ENCODE data around the gene IGF2BP3.

Gene IGF2BP3

GRCh38 chr7:23294549-23295400 lies 175.5 kb downstream of the IGF2BP3 start:
- no peaks in the 10 kb centered on the region for H3K27me3 ChIP-seq (ENCODE audit: insufficient read depth, low read depth)
- no peak overlapping the region for H3K9ac ChIP-seq
- no peaks in the 10 kb centered on the region for H3K36me3 ChIP-seq (ENCODE audit: insufficient read depth)
- no peak for TF ChIP-seq CTCF (conservative IDR thresholded peaks at IDR 0.05; ENCODE audit: low read depth, low read length)
- no peaks in the 10 kb centered on the region for H4K20me1 ChIP-seq (ENCODE audit: insufficient read depth)
- peaks cover 7% of the 10 kb centered on the region for H3K79me2 ChIP-seq (ENCODE audit: insufficient read depth, low read depth)
- H3K4me3 ChIP-seq (IDR thresholded peaks at IDR 0.05; ENCODE audit: insufficient read depth, low read depth, low read length): no peak overlapping the region
- peaks cover 4% of the 10 kb centered on the region for H3K4me1 ChIP-seq (ENCODE audit: low read depth, poor library complexity, severe bottlenecking)
- H3K4me2 ChIP-seq: no peak overlapping the region
- no peak overlapping the region for H2AFZ ChIP-seq (ENCODE audit: low read depth)
- no peak overlapping the region for H3K27ac ChIP-seq

- no peak overlapping the region for H2AFZ ChIP-seq (ENCODE audit: low read depth)
- H3K4me2 ChIP-seq: no peak overlapping the region
- H3K27ac ChIP-seq: no peak overlapping the region
- H3K4me1 ChIP-seq (ENCODE audit: low read depth, poor library complexity, severe bottlenecking): peaks cover under 1% of the 10 kb centered on the region
- no peaks in the 10 kb centered on the region for H3K27me3 ChIP-seq (ENCODE audit: insufficient read depth, low read depth)
- no peak overlapping the region for H3K9ac ChIP-seq
- no peak for TF ChIP-seq CTCF (conservative IDR thresholded peaks at IDR 0.05; ENCODE audit: low read depth, low read length)
- H3K4me3 ChIP-seq (IDR thresholded peaks at IDR 0.05; ENCODE audit: insufficient read depth, low read depth, low read length): no peak overlapping the region
- H4K20me1 ChIP-seq (ENCODE audit: insufficient read depth): no peaks in the 10 kb centered on the region
- H3K36me3 ChIP-seq (ENCODE audit: insufficient read depth): no peaks in the 10 kb centered on the region
- no peaks in the 10 kb centered on the region for H3K79me2 ChIP-seq (ENCODE audit: insufficient read depth, low read depth)
These were observed 176.7 kb downstream of the IGF2BP3 start for GRCh38 chr7:23293500-23294073.

DNA sequence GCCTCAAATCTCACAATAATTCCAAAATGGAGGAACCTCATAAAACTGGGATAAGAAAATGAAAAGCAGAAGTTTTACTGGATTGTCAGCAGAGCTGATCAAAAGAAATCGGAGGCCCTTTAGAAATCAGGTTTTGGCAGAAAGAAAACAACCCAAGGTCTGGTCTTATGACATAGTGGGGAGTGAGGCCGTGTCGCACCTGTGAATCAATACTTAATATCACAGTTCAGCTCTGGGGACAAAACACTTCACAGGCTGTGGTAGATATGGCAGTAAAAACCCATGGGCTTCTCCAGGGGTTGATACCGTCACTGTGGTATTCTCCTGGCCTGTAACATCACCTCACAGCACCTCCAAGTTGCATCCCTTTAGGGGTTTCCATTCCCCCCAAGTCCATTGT lies 177.7 kb downstream of the IGF2BP3 start:
- H2AFZ ChIP-seq (ENCODE audit: low read depth): no peak overlapping the region

GRCh38 chr7:23291957-23292560 lies 178.2 kb downstream of the IGF2BP3 start:
- no peak for TF ChIP-seq CTCF (conservative IDR thresholded peaks at IDR 0.05; ENCODE audit: low read depth, low read length)
- Histone ChIP-seq H3K27ac (no peak overlapping the region), H3K4me2 (no peak overlapping the region), H3K4me3 (IDR thresholded peaks at IDR 0.05; ENCODE audit: insufficient read depth, low read depth, low read length) (no peak overlapping the region), H3K36me3 (ENCODE audit: insufficient read depth) (no peaks in the 10 kb centered on the region), H3K27me3 (ENCODE audit: insufficient read depth, low read depth) (no peaks in the 10 kb centered on the region), H2AFZ (ENCODE audit: low read depth) (no peak overlapping the region), H3K79me2 (ENCODE audit: insufficient read depth, low read depth) (no peaks in the 10 kb centered on the region), H3K9ac (no peak overlapping the region), H3K4me1 (ENCODE audit: low read depth, poor library complexity, severe bottlenecking) (peaks cover 5% of the 10 kb centered on the region), H4K20me1 (ENCODE audit: insufficient read depth) (no peaks in the 10 kb centered on the region)

More for the DNA sequence above, 177.7 kb downstream of the IGF2BP3 start:
- no peak overlapping the region for H3K4me2 ChIP-seq
- no peak overlapping the region for H3K9ac ChIP-seq
- no peak for TF ChIP-seq CTCF (conservative IDR thresholded peaks at IDR 0.05; ENCODE audit: low read depth, low read length)
- peaks cover 4% of the 10 kb centered on the region for H3K4me1 ChIP-seq (ENCODE audit: low read depth, poor library complexity, severe bottlenecking)
- no peaks in the 10 kb centered on the region for H3K27me3 ChIP-seq (ENCODE audit: insufficient read depth, low read depth)
- no peak overlapping the region for H3K27ac ChIP-seq
- no peaks in the 10 kb centered on the region for H4K20me1 ChIP-seq (ENCODE audit: insufficient read depth)
- no peak overlapping the region for H3K4me3 ChIP-seq (IDR thresholded peaks at IDR 0.05; ENCODE audit: insufficient read depth, low read depth, low read length)
- no peaks in the 10 kb centered on the region for H3K79me2 ChIP-seq (ENCODE audit: insufficient read depth, low read depth)
- H3K36me3 ChIP-seq (ENCODE audit: insufficient read depth): no peaks in the 10 kb centered on the region

Data from KMS-11 (cell line).